ENCODE data around the gene KCNQ1.

GRCh38 chr11:2395211-2395730 lies 49.5 kb upstream of the KCNQ1 start:
- TF ChIP-seq CTCF (IDR thresholded peaks at IDR 0.05) (no peak), POLR2A (IDR thresholded peaks at IDR 0.05) (no peak)
